Measurements from ENCODE around the gene SSBP2.

DNA sequence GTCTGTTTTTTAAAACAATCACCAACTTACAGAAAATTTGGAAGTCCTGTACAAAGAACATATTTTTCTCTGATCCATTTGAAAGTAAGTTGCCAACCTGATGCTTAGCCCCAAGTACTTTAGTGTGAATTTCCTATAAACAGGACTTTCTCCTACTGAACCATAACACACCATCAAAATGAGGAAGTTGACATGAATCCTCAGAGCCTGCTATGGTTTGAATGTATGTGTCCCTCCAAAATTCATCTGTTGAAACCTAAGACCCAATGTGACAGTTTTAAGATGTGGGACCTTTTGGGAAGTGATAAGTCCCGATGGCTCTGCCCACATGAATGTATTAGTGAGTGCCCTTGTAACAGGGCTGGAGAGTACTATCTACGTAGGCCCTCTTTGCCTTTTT, 350.5 kb downstream of the SSBP2 start:
- TF ChIP-seq CTCF (IDR thresholded peaks at IDR 0.05; ENCODE audit: insufficient read depth, low read length, poor library complexity, severe bottlenecking) (no peak), EZH2phosphoT487 (conservative IDR thresholded peaks at IDR 0.05; ENCODE audit: low read length) (no peak)

Data from SU-DHL-6 (cell line).